IMR-90 (cell line): Measurements from ENCODE around the gene FBXO31. TPM values are rescaled to one million over a fixed set of nuclear protein-coding genes. Genes with fewer than 3 reads are reported as not detected.

Experiments
- ATAC-seq: fragments of 200-7000 bp; cut with Tn5 transposase; 2 replicates; pipeline ENCODE4 v1.9.1; 2020; ENCODE audit warnings: low read depth, mild to moderate bottlenecking, moderate library complexity
- BruUV-seq: library from RNA; stranded (reverse); fragments of 400-500 nt; replicated peaks from 2 replicates; lab custom pipeline; 2021; lab: Mats Ljungman, UMichigan
- CTCF ChIA-PET: fragments of 300-600 bp; formaldehyde crosslinking; extraction: SDS; loops from one replicate; lab custom pipeline; 2021; ENCODE audit warnings: antibody characterized with exemption; lab: Yijun Ruan, JAX
- POLR2A ChIA-PET: fragments of 300-600 bp; sonication (Branson Sonifier 250); formaldehyde crosslinking; loops from one replicate; lab custom pipeline; 2022; ENCODE audit warnings: antibody characterized with exemption; ENCODE audit not compliant: unreplicated experiment; lab: Charles Lee
- DNase-seq: peaks from one replicate; pipeline ENCODE4 v3.0.0; 2013
- H2AFZ ChIP-seq: replicated peaks from 2 replicates; pipeline ENCODE3; 2013; ENCODE audit warnings: low read length, mild to moderate bottlenecking; ENCODE audit not compliant: poor library complexity
- H2AK5ac ChIP-seq: 2 replicates; pipeline ENCODE4 v1.6.1; 2013; ENCODE audit warnings: low read depth, low read length, inconsistent platforms
- H2AK9ac ChIP-seq: replicated peaks from 2 replicates; pipeline ENCODE3; 2013; ENCODE audit warnings: mild to moderate bottlenecking, low read depth, low read length, moderate library complexity; ENCODE audit not compliant: poor library complexity
- H2BK120ac ChIP-seq: 2 replicates; pipeline ENCODE4 v1.6.1; 2013; ENCODE audit warnings: low read depth, low read length, inconsistent platforms
- H2BK15ac ChIP-seq: 3 replicates; pipeline ENCODE4 v1.6.1; 2013; ENCODE audit warnings: low read depth, low read length, inconsistent platforms
- H2BK20ac ChIP-seq: 2 replicates; pipeline ENCODE4 v1.6.1; 2013; ENCODE audit warnings: low read depth, mild to moderate bottlenecking, inconsistent platforms, low read length, moderate library complexity
- H2BK5ac ChIP-seq: 2 replicates; pipeline ENCODE4 v1.6.1; 2013; ENCODE audit warnings: mild to moderate bottlenecking, low read depth, low read length, inconsistent platforms; ENCODE audit not compliant: poor library complexity, severe bottlenecking
- H3K14ac ChIP-seq: replicated peaks from 2 replicates; pipeline ENCODE4 v1.6.1; 2013; ENCODE audit warnings: low read depth, low read length, inconsistent platforms
- H3K18ac ChIP-seq: 2 replicates; pipeline ENCODE4 v1.6.1; 2013; ENCODE audit warnings: low read depth, low read length, control low read depth
- H3K23ac ChIP-seq: 2 replicates; pipeline ENCODE4 v1.6.1; 2013; ENCODE audit warnings: low read depth, low read length, inconsistent platforms
- H3K27ac ChIP-seq: 2 replicates; pipeline ENCODE4 v1.5.1; 2013; ENCODE audit warnings: mild to moderate bottlenecking, control low read depth, low read length; ENCODE audit not compliant: insufficient read depth
- H3K27me3 ChIP-seq: 2 replicates; pipeline ENCODE4 v1.6.1; 2013; ENCODE audit warnings: low read length; ENCODE audit not compliant: control insufficient read depth, insufficient read depth
- H3K36me3 ChIP-seq: 2 replicates; pipeline ENCODE4 v1.6.1; 2013; ENCODE audit warnings: low read length, mixed read lengths; ENCODE audit not compliant: control insufficient read depth, insufficient read depth
- H3K4ac ChIP-seq: 2 replicates; pipeline ENCODE4 v1.6.1; 2013; ENCODE audit warnings: low read depth, low read length, inconsistent platforms
- H3K4me1 ChIP-seq: 2 replicates; pipeline ENCODE4 v1.6.1; 2013; ENCODE audit warnings: low read length, mixed read lengths; ENCODE audit not compliant: control insufficient read depth, insufficient read depth
- H3K4me2 ChIP-seq: 2 replicates; pipeline ENCODE4 v1.6.1; 2013; ENCODE audit warnings: low read depth, mild to moderate bottlenecking, control low read depth, low read length, moderate library complexity
- H3K4me3 ChIP-seq: 2 replicates; pipeline ENCODE4 v1.5.1; 2013; ENCODE audit warnings: low read depth, mild to moderate bottlenecking, control low read depth, low read length, moderate library complexity; ENCODE audit not compliant: insufficient read depth
- H3K56ac ChIP-seq: 2 replicates; pipeline ENCODE4 v1.6.1; 2013; ENCODE audit warnings: low read length, inconsistent platforms; ENCODE audit not compliant: insufficient read depth; ENCODE audit errors: extremely low read depth
- H3K79me1 ChIP-seq, 2 experiments: 2 replicates each; pipeline ENCODE4 v1.6.1; 2013; ENCODE audit warnings: low read length in 2 of 2, inconsistent platforms in 1 of 2, low read depth in 1 of 2
- H3K9ac ChIP-seq: 2 replicates; pipeline ENCODE4 v1.6.1; 2013; ENCODE audit warnings: low read depth, low read length, control low read depth
- H3K9me1 ChIP-seq: 2 replicates; pipeline ENCODE4 v1.6.1; 2013; ENCODE audit warnings: low read length, inconsistent platforms; ENCODE audit not compliant: insufficient read depth
- H3K9me3 ChIP-seq: 2 replicates; pipeline ENCODE4 v1.6.1; 2013; ENCODE audit warnings: low read length; ENCODE audit not compliant: control insufficient read depth, insufficient read depth
- H4K20me1 ChIP-seq: 2 replicates; pipeline ENCODE4 v1.6.1; 2013; ENCODE audit warnings: low read length, inconsistent platforms; ENCODE audit not compliant: insufficient read depth
- H4K5ac ChIP-seq: 2 replicates; pipeline ENCODE4 v1.6.1; 2013; ENCODE audit warnings: mild to moderate bottlenecking, low read depth, low read length, control low read depth
- H4K8ac ChIP-seq, 2 experiments: 2 replicates each; pipeline ENCODE4 v1.6.1; 2013; ENCODE audit warnings: low read depth in 2 of 2, low read length in 2 of 2, control low read depth in 1 of 2, inconsistent platforms in 1 of 2
- H4K91ac ChIP-seq: 2 replicates; pipeline ENCODE4 v1.6.1; 2013; ENCODE audit warnings: low read depth, low read length, inconsistent platforms; ENCODE audit not compliant: insufficient read depth
- CHD1 ChIP-seq: IDR thresholded peaks from 2 replicates; pipeline ENCODE4 v1.6.1; 2012; ENCODE audit warnings: low read depth, low read length, improper control_type of control experiment
- CTCF ChIP-seq: conservative IDR thresholded peaks from 2 replicates; pipeline ENCODE4 v1.5.1; 2012; ENCODE audit warnings: mild to moderate bottlenecking, low read depth, low read length, improper control_type of control experiment
- ELK1 ChIP-seq: fragments of 150-350 bp; IDR thresholded peaks from 2 replicates; pipeline ENCODE4 v1.6.1; 2016; ENCODE audit warnings: low read depth, mild to moderate bottlenecking, low read length, moderate library complexity, borderline replicate concordance
- FOS ChIP-seq: fragments of 150-350 bp; IDR thresholded peaks from 2 replicates; pipeline ENCODE4 v1.6.1; 2016; ENCODE audit warnings: low read depth, low read length
- MAFK ChIP-seq: IDR thresholded peaks from 2 replicates; pipeline ENCODE4 v1.6.1; 2012; ENCODE audit warnings: low read depth, low read length, improper control_type of control experiment
- MAZ ChIP-seq: IDR thresholded peaks from 2 replicates; pipeline ENCODE4 v1.6.1; 2012; ENCODE audit warnings: low read depth, mild to moderate bottlenecking, low read length, improper control_type of control experiment, moderate library complexity, borderline replicate concordance
- MXI1 ChIP-seq: IDR thresholded peaks from 2 replicates; pipeline ENCODE4 v1.6.1; 2012; ENCODE audit warnings: low read depth, mild to moderate bottlenecking, low read length, moderate library complexity, borderline replicate concordance
- NFE2L2 ChIP-seq: fragments of 150-350 bp; IDR thresholded peaks from 2 replicates; pipeline ENCODE4 v1.6.1; 2016; ENCODE audit warnings: low read depth, mild to moderate bottlenecking, low read length
- POLR2A ChIP-seq: IDR thresholded peaks from 2 replicates; pipeline ENCODE4 v1.6.1; 2012; ENCODE audit warnings: mild to moderate bottlenecking, low read depth, low read length
- RAD21 ChIP-seq: IDR thresholded peaks from 2 replicates; pipeline ENCODE4 v1.6.1; 2012; ENCODE audit warnings: low read length, improper control_type of control experiment
- RCOR1 ChIP-seq: IDR thresholded peaks from 2 replicates; pipeline ENCODE4 v1.6.1; 2012; ENCODE audit warnings: mild to moderate bottlenecking, low read length, improper control_type of control experiment; ENCODE audit not compliant: insufficient replicate concordance
- RFX5 ChIP-seq: IDR thresholded peaks from 2 replicates; pipeline ENCODE4 v1.8.0; 2012; ENCODE audit warnings: low read depth, mild to moderate bottlenecking, low read length, moderate library complexity
- SMC3 ChIP-seq: fragments of 150-350 bp; IDR thresholded peaks from 2 replicates; pipeline ENCODE4 v1.6.1; 2016; ENCODE audit warnings: low read depth, mild to moderate bottlenecking, antibody characterized with exemption, low read length, moderate library complexity
- USF2 ChIP-seq: fragments of 150-350 bp; IDR thresholded peaks from 2 replicates; pipeline ENCODE4 v1.6.1; 2017; ENCODE audit warnings: mild to moderate bottlenecking, antibody characterized with exemption, low read length, low read depth
- WGBS, 2 experiments: methylation state at CpG; one replicate each; pipeline versions ENCODE4 v1.1.5 to v1.1.7; 2013; ENCODE audit warnings: missing lambda C conversion rate in 2 of 2; ENCODE audit not compliant: insufficient read length in 1 of 2; ENCODE audit errors: extremely low coverage in 2 of 2; 5-methylcytosine and 5-hydroxymethylcytosine counted together
- dilution Hi-C: fragments of 300-500 bp; cut with HindIII; formaldehyde crosslinking; loops from one replicate; pipeline ENCODE4 v1.14.3; 2018; ENCODE audit warnings: low sequenced_read_pairs; ENCODE audit not compliant: unreplicated experiment
- in situ Hi-C: fragments of 300-500 bp; cut with MboI; formaldehyde crosslinking; loops from 3 replicates; pipeline ENCODE4 v1.14.3; 2019; ENCODE audit warnings: low sequenced_read_pairs, inconsistent platforms, mixed read lengths
- intact Hi-C: fragments of 100-400 bp; cut with micrococcal nuclease; formaldehyde crosslinking; loops from 2 replicates; pipeline ENCODE4 v1.10.0; 2022
- polyA plus RNA-seq, 3 experiments: library from polyadenylated mRNA; depleted of rRNA; stranded (reverse); fragments of >200 nt; gene quantifications; 2 replicates each; pipeline ENCODE4 v1.2.3, GENCODE V29; 2012; ENCODE audit warnings: low replicate concordance in 1 of 3
- total RNA-seq: library from RNA; depleted of rRNA; stranded (reverse); fragments of >200 nt; gene quantifications from 2 replicates; pipeline ENCODE4 v1.2.3, GENCODE V29; 2012

The FBXO31 gene
- total and polyA plus RNA-seq, 2 of the 4 experiments (the other 2 are of a cell fraction): 10.4 to 16.9 TPM

- no peak overlapping the region for H2AK5ac ChIP-seq
- in situ Hi-C loops: no loop called here
- no peak for DNase-seq
- no peak overlapping the region for H2BK5ac ChIP-seq
- H3K4ac ChIP-seq: no peak overlapping the region
- no peak overlapping the region for H3K18ac ChIP-seq
- H3K9me1 ChIP-seq: peaks cover 7% of the 10 kb centered on the region; the same call in 1 of the 2 replicates
- no peak overlapping the region for H3K4me2 ChIP-seq
- H3K14ac ChIP-seq: no peak overlapping the region
- no TSS peak for BruUV-seq
- H2AFZ ChIP-seq: no peak overlapping the region
- no peak overlapping the region for H4K8ac ChIP-seq
- H4K20me1 ChIP-seq: peaks cover 58% of the 10 kb centered on the region
- no peak overlapping the region for H4K5ac ChIP-seq
- H2BK15ac ChIP-seq: no peak overlapping the region
- TF ChIP-seq RFX5 (no peak), ELK1 (no peak), CHD1 (no peak), SMC3 (no peak), RAD21 (no peak), POLR2A (no peak), NFE2L2 (no peak), FOS (no peak), USF2 (no peak), MAFK (no peak), CTCF (no peak), MXI1 (no peak), MAZ (no peak), RCOR1 (no peak)
- CTCF ChIA-PET: no interaction called here
- no peak overlapping the region for H3K23ac ChIP-seq
- H3K27ac ChIP-seq: no peak overlapping the region
- dilution Hi-C loops: no loop called here
- H3K79me1 ChIP-seq: peaks cover 11 to 60% of the 10 kb centered on the region in 2 experiments
- H3K56ac ChIP-seq: no peak overlapping the region
- H3K27me3 ChIP-seq: no peaks in the 10 kb centered on the region
- H2BK20ac ChIP-seq: no peak overlapping the region
- H3K4me1 ChIP-seq: peaks cover 3% of the 10 kb centered on the region
- H3K36me3 ChIP-seq: peaks cover 11% of the 10 kb centered on the region
- WGBS, 2 experiments: 60% methylated on average over 2 of the region's 7 CpGs; no CpG with 5 or more reads in 1 of the 2 experiments
- no peak overlapping the region for H4K91ac ChIP-seq
- no peak overlapping the region for H2AK9ac ChIP-seq
- intact Hi-C loops: no loop called here
- no peak overlapping the region for H3K4me3 ChIP-seq
- POLR2A ChIA-PET: no interaction called here
- no peak for ATAC-seq
- no peaks in the 10 kb centered on the region for H3K9me3 ChIP-seq
- H2BK120ac ChIP-seq: no peak overlapping the region
- no peak overlapping the region for H3K9ac ChIP-seq
These were observed 11.7 kb upstream of the FBXO31 start for GRCh38 chr16:87395181-87395842.
